GM18870 (cell line): ENCODE results near the gene ASTN2.

ENCODE experiments used
- ATAC-seq: cut with Tn5 transposase; IDR thresholded peaks from one replicate; pipeline ENCODE4 v1.9.1; 2021; ENCODE audit warnings: moderate library complexity; ENCODE audit not compliant: unreplicated experiment

ASTN2 gene

GRCh38 chr9:116550696-116551436, 864.0 kb downstream of the ASTN2 start:
- no peak for ATAC-seq

- ATAC-seq: no peak
Observed at GRCh38 chr9:116549786-116550660, 864.8 kb downstream of the ASTN2 start.

DNA sequence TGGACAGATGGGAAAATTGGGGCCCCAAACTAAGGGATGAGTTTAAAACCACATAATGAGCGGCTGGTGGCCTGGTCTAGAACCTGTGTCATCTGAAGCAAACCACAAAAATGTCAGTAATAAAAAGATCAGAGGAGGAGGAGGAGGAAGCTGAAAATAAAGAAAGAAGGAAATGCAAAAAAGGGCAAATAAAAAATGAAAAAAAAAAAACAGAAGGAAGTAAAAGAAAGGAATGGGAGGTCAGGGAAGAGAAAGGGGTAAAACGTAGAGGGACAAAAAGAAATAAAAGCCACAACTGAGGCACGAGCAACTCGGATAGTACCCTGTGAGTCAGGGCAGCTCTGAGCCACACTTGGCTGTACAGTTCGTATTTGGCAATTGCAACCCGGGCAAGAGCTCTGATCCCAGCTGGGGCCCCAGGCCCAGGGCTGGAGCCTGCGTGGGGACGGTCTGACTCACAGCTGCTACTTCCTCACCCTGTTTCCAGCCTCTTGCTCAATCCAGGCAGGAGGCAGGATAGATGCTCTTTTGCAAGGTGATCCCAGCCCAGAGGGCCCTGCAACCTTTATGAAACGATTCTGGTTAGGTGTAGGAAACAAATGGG, 865.7 kb downstream of the ASTN2 start:
- ATAC-seq: no peak

DNA sequence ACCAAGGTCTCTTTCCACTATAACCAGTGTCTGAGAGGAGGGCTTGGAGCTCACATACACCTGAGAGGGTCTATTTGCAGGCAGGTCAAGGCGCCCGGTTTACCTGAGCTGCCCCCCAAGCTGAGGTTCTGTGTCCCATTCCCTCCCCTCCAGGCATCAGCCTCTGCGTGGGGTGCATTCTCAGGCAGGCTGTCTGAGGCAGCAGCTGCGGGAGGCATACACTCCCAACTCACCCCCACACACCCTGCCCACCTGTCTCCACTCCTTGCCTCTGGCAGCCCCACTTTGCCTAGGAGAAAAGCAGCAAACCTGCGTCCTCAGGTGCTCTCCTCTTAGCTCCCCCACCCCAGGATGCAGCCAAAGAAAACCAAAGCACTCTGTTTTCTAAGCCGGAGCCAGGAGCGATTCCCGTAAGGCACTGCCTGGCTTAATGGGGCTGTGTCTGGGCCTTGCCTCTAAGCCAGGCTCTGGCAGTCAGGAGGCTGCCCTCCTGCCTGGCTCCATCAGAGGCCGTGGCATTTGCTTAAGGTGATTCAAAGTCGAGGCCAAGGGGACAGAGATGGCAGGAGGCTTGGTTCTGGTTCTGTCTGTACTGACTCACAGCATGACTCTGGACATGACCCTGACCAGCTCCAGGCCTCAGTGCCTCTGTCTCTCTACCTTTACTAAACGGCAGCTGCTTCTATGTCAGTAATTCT, 867.0 kb downstream of the ASTN2 start:
- ATAC-seq: no peak

- no peak for ATAC-seq
Observed at GRCh38 chr9:116546711-116547581, 867.9 kb downstream of the ASTN2 start.

GRCh38 chr9:116544896-116545295, 870.0 kb downstream of the ASTN2 start:
- ATAC-seq: no peak

DNA sequence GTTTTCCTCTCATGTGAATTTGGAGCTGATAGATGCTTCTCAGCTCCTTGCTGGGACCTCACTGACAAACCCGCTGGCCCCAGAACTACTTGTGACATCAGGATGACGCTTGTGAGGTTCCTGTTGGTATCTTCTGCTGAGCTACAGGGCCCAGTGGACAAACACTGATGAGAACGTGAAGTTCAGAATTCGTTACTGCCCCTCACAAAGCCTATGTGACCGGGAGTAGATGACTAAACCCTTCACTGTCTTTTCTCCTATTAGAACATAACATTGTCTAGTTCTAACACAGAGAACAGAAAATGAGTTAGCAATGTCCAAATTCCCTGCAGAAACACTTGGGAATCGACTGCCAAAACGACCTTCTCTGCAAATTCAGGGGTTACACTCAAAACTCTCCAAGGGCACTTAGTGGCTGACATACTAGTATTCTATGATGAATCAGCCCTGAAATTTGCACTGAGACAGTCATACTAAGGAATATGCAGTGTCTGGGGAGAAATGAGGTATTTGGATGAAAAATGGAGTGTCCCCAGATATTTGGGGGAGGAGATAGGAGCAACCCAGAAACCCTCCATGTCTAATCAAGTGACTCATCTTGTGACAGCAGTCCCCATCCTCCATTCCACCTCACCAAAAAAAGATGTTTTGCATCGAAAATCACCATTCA, 871.0 kb downstream of the ASTN2 start:
- ATAC-seq: no peak

- no peak for ATAC-seq
Observed at GRCh38 chr9:116541402-116541801, 873.5 kb downstream of the ASTN2 start.

GRCh38 chr9:116539549-116539948, 875.3 kb downstream of the ASTN2 start:
- no peak for ATAC-seq

DNA sequence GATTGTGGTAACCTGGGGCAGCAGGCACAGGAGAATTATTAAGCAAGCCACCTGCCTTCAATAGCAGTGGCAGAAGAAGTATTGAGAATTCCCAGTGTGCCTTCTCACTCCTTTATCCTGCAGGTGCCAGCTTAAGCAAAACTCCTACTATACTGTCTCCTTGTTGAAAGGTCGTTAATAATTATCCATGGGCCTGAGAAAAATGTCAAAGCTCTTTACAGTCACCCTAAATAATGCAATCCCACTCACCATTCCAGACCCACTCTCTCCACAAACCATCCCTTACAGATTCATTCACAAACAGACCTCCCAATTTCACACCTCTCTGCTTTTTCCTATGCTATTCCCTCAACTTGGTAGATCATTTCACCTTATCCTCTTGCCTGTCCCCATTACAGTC, 889.2 kb downstream of the ASTN2 start:
- no peak for ATAC-seq

- no peak for ATAC-seq
Observed at GRCh38 chr9:116524778-116525470, 889.9 kb downstream of the ASTN2 start.

GRCh38 chr9:116520218-116520617, 894.6 kb downstream of the ASTN2 start:
- no peak for ATAC-seq

- ATAC-seq: no peak
Observed at GRCh38 chr9:116516456-116516855, 898.4 kb downstream of the ASTN2 start.

DNA sequence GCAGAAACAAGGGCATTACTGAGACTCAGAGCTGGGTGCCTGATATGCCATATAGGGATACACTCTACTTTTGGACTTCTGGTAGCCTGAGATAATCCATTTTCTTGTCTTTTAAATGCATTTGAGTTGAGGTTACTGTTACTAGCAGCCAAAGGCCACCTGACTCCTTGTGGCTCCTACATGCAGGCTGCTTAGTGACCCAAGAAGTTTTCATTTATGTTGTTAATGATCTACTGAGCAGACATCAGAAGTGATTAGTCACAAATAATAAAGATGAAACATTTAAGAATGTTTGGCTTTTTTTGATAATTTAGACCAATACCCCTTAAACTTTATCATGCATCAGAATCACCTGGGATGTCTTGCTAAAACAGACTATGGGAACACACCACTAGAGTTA, 899.3 kb downstream of the ASTN2 start:
- no peak for ATAC-seq

GRCh38 chr9:116506685-116507084, 908.2 kb downstream of the ASTN2 start:
- no peak for ATAC-seq

DNA sequence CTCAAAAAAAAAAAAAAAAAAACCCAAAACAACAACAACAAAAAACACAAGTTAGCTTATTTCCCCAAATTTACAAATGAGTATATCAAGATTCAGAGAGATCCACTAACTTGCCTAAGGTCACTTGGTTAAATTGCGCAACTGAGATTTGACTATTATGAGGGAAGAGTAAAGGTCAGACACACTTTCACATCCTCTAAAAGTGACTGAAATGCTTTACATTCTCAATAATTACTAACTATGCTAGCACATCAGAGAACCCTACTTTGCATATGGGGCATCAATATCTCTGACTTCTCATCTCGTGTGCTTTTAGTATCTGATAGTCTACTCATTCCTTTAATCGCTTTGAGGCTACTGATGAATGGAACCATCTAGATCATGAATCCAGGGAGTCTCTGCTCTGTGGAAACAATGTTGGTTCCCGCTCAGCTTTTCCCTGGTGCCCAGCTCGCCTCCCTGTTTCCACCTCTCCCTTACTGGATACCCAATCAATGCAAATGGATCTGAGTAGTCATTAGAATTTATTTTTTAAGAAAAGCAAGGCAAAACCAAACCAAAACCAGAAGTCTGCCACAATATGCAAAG, 909.9 kb downstream of the ASTN2 start:
- ATAC-seq: peak; percentile 98

DNA sequence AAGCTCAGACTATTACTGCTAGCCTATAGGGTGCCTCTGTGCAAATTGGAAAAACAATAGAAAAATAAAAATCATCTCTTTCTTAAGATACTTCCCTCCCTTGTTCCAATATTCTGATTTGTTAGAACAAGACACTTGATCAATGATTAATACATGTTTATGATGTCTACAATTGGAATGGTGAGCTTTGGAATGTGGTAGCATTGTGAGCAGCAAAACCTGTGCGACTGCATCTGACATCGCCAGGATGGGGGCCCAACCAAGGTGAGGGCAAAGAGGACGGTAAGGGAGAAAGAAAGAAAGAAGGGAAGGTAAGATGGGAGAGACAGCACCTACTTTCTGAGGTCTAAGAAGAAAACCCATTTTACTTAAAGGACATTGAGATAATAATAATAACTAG, 910.8 kb downstream of the ASTN2 start:
- no peak for ATAC-seq

GRCh38 chr9:116502746-116503145, 912.1 kb downstream of the ASTN2 start:
- ATAC-seq: no peak

DNA sequence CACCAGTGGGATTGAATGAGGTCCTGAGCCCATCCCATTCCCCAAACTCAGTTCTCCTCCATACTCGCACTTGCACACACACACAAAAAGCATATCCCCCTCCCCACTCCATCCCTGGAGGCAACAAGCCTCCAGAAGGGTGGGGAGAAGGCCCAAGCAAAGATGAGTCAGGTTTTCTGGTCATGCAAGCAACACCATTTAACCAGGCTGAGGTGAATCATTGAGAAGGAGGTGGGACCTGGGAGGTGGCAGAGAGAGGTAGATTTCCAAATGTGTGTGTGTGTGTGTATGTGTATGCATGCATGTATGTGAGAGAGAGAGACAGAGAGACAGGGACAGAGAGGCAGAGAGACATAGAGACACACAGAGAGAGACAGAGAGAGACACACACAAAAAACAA, 913.0 kb downstream of the ASTN2 start:
- no peak for ATAC-seq
